Endothelial cell of umbilical vein (primary cell): ENCODE results near the gene RAB1B.

Source experiments
- CTCF ChIP-seq, 2 donors: IDR thresholded peaks; 1 replicate in 1 of 2; 2 replicates in 1 of 2; pipeline ENCODE4 v1.5.1; 2011; ENCODE audit warnings: low read length in 2 of 2, mild to moderate bottlenecking in 2 of 2, moderate library complexity in 2 of 2, control low read depth in 1 of 2, inconsistent platforms in 1 of 2, low read depth in 1 of 2; ENCODE audit not compliant: insufficient read depth in 1 of 2; ENCODE audit errors: extremely low read depth in 1 of 2
- EZH2 ChIP-seq: IDR thresholded peaks from 2 replicates; pipeline ENCODE4 v1.6.1; 2012; ENCODE audit warnings: borderline replicate concordance, low read depth, mild to moderate bottlenecking, moderate library complexity, low read length, inconsistent platforms; ENCODE audit not compliant: severe bottlenecking
- FOS ChIP-seq: IDR thresholded peaks from 2 replicates; pipeline ENCODE4 v1.6.1; 2011; ENCODE audit warnings: mild to moderate bottlenecking, low read length, moderate library complexity, borderline replicate concordance; ENCODE audit not compliant: insufficient read depth
- GATA2 ChIP-seq: IDR thresholded peaks from 2 replicates; pipeline ENCODE4 v1.7.0; 2011; ENCODE audit warnings: low read depth, mild to moderate bottlenecking, moderate library complexity, mixed read lengths, low read length; ENCODE audit not compliant: insufficient read length, insufficient read depth
- JUN ChIP-seq: IDR thresholded peaks from 2 replicates; pipeline ENCODE4 v1.6.1; 2011; ENCODE audit warnings: borderline replicate concordance, low read depth; ENCODE audit not compliant: insufficient read length, insufficient read depth
- MAX ChIP-seq: IDR thresholded peaks from 2 replicates; pipeline ENCODE4 v1.6.1; 2011; ENCODE audit not compliant: insufficient read depth, insufficient read length
- POLR2A ChIP-seq: IDR thresholded peaks from 2 replicates; pipeline ENCODE4 v1.6.1; 2012; ENCODE audit warnings: low read depth, mild to moderate bottlenecking, control low read depth, low read length
- POLR2AphosphoS5 ChIP-seq: IDR thresholded peaks from 2 replicates; pipeline ENCODE4 v1.6.1; 2012; ENCODE audit warnings: low read depth, mild to moderate bottlenecking, control low read depth, low read length, moderate library complexity; ENCODE audit not compliant: insufficient read depth

- TF ChIP-seq EZH2 (no peak), POLR2AphosphoS5 (no peak), CTCF (IDR thresholded peaks at IDR 0.05; ENCODE audit: extremely low read depth in 1 of 2, insufficient read depth in 1 of 2, low read depth in 1 of 2, low read length in 2 of 2) (no peak), POLR2A (no peak), GATA2 (no peak), MAX (no peak), FOS (no peak), JUN (no peak)
Observed at GRCh38 chr11:66292543-66293332, 24.3 kb downstream of the RAB1B start.
